ENCODE data around the gene LOXHD1.

LOXHD1 gene

GRCh38 chr18:46449033-46449432, 208.0 kb downstream of the LOXHD1 start:
- no peaks in the 10 kb centered on the region for H3K79me2 ChIP-seq (ENCODE audit: insufficient read depth, low read length)
- no peaks in the 10 kb centered on the region for H3F3A ChIP-seq (ENCODE audit: insufficient read depth, low read length)
- no peaks in the 10 kb centered on the region for H3K36me3 ChIP-seq (ENCODE audit: insufficient read depth, low read length)
- no peak overlapping the region for H3K4me3 ChIP-seq (ENCODE audit: low read depth, low read length, poor library complexity, severe bottlenecking)
- no peaks in the 10 kb centered on the region for H3K27me3 ChIP-seq (ENCODE audit: insufficient read depth, low read length)
- H3K27ac ChIP-seq (ENCODE audit: low read depth, low read length, poor library complexity, severe bottlenecking) = no peak overlapping the region
- no peak overlapping the region for H3K4me2 ChIP-seq (ENCODE audit: low read length)
- no peak overlapping the region for H2AFZ ChIP-seq (ENCODE audit: low read length)
- H3K9ac ChIP-seq (ENCODE audit: low read length) = no peak overlapping the region
- H4K20me1 ChIP-seq (ENCODE audit: insufficient read depth, low read length) = no peaks in the 10 kb centered on the region
- no peaks in the 10 kb centered on the region for H3K9me3 ChIP-seq (ENCODE audit: low read length)
- TF ChIP-seq CTCF (IDR thresholded peaks at IDR 0.05; ENCODE audit: low read length) = no peak
- no peaks in the 10 kb centered on the region for H3K9me2 ChIP-seq (ENCODE audit: low read depth, low read length)
- H3K4me1 ChIP-seq (ENCODE audit: insufficient read depth, low read length, severe bottlenecking) = no peaks in the 10 kb centered on the region

- Histone ChIP-seq H3K4me1 (ENCODE audit: insufficient read depth, low read length, severe bottlenecking) (no peaks in the 10 kb centered on the region), H3F3A (ENCODE audit: insufficient read depth, low read length) (no peaks in the 10 kb centered on the region), H2AFZ (ENCODE audit: low read length) (no peak overlapping the region), H3K4me3 (ENCODE audit: low read depth, low read length, poor library complexity, severe bottlenecking) (no peak overlapping the region), H3K9me2 (ENCODE audit: low read depth, low read length) (no peaks in the 10 kb centered on the region), H3K27me3 (ENCODE audit: insufficient read depth, low read length) (no peaks in the 10 kb centered on the region), H3K27ac (ENCODE audit: low read depth, low read length, poor library complexity, severe bottlenecking) (no peak overlapping the region), H4K20me1 (ENCODE audit: insufficient read depth, low read length) (no peaks in the 10 kb centered on the region), H3K79me2 (ENCODE audit: insufficient read depth, low read length) (no peaks in the 10 kb centered on the region), H3K9me3 (ENCODE audit: low read length) (no peaks in the 10 kb centered on the region), H3K4me2 (ENCODE audit: low read length) (no peak overlapping the region), H3K9ac (ENCODE audit: low read length) (no peak overlapping the region), H3K36me3 (ENCODE audit: insufficient read depth, low read length) (no peaks in the 10 kb centered on the region)
- no peak for TF ChIP-seq EZH2 (IDR thresholded peaks at IDR 0.05; ENCODE audit: borderline replicate concordance, low read length)
- TF ChIP-seq CTCF (IDR thresholded peaks at IDR 0.05; ENCODE audit: low read length) = no peak
These were observed 208.7 kb downstream of the LOXHD1 start for GRCh38 chr18:46448347-46448746.

- Histone ChIP-seq H3K4me1 (ENCODE audit: insufficient read depth, low read length, severe bottlenecking) (no peaks in the 10 kb centered on the region), H3K9ac (ENCODE audit: low read length) (no peak overlapping the region), H4K20me1 (ENCODE audit: insufficient read depth, low read length) (no peaks in the 10 kb centered on the region), H3K79me2 (ENCODE audit: insufficient read depth, low read length) (no peaks in the 10 kb centered on the region), H3K27ac (ENCODE audit: low read depth, low read length, poor library complexity, severe bottlenecking) (no peak overlapping the region), H3K4me2 (ENCODE audit: low read length) (no peak overlapping the region), H3K27me3 (ENCODE audit: insufficient read depth, low read length) (no peaks in the 10 kb centered on the region), H3K4me3 (ENCODE audit: low read depth, low read length, poor library complexity, severe bottlenecking) (no peak overlapping the region), H3K9me2 (ENCODE audit: low read depth, low read length) (no peaks in the 10 kb centered on the region), H2AFZ (ENCODE audit: low read length) (no peak overlapping the region), H3K9me3 (ENCODE audit: low read length) (no peaks in the 10 kb centered on the region), H3K36me3 (ENCODE audit: insufficient read depth, low read length) (no peaks in the 10 kb centered on the region), H3F3A (ENCODE audit: insufficient read depth, low read length) (no peaks in the 10 kb centered on the region)
- TF ChIP-seq EZH2 (IDR thresholded peaks at IDR 0.05; ENCODE audit: borderline replicate concordance, low read length) (no peak), CTCF (IDR thresholded peaks at IDR 0.05; ENCODE audit: low read length) (no peak)
These were observed 209.2 kb downstream of the LOXHD1 start for GRCh38 chr18:46447792-46448191.
